ENCODE results near the gene CDKL5.
"Not testable (repeated sequence)": the region's sequence is repeated elsewhere in the genome, so short reads cannot be mapped to it uniquely, and the experiment has no call there.

Gene CDKL5

DNA sequence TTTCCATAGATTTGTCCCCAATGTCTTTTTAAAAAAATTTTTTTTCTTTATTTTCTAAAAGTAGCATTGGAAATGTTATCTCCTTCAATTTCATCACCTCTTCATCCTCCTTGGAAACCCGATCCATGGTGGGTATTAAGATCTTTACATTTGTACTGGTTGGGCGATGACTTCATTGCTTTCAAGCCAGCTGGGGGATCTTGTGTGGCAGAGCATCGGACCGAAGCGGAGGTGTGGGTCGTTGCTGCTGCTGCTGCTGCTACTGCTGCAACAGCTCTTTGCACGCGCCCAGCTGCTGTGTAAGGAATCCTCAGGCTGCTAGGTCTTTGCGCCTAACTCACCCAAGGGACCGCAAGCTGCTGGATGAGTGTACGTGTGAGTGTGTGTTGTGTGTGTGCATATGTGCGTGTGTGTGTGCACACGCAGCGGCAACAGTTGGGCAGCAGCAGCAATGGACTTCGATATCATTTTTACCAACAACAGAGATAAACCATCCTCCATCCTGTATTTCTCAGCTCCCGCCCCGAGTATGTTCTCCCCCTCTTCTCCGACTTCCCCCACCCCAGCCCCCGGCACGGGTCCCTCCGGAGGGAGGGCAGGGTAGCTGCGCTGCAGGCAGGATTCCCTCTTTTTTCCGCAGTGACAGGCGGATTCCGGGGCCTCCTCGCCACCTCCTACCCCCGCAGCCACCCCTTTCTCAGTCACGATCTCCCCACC lies 768 bp upstream of the CDKL5 start:
- H3K4me1 ChIP-seq (ENCODE audit: control insufficient read depth, insufficient read depth, low read length) = peaks cover 15% of the 10 kb centered on the region
- 0 out of 2 replicates have a peak, but pooled peaks cover 2% of the 10 kb centered on the region for H3K36me3 ChIP-seq (ENCODE audit: control insufficient read depth, insufficient read depth, low read length)
- H3K9me3 ChIP-seq (ENCODE audit: control insufficient read depth, insufficient read depth, low read depth, low read length) = no peaks in the 10 kb centered on the region
- no peak overlapping the region for H3K27ac ChIP-seq (ENCODE audit: low read depth, low read length)
- peak overlapping the region; percentile 54 for H3K9ac ChIP-seq (ENCODE audit: low read length)
- H3K27me3 ChIP-seq (ENCODE audit: control insufficient read depth, insufficient read depth, low read length) = no peaks in the 10 kb centered on the region
- peak overlapping the region; percentile 86 for H3K4me3 ChIP-seq (ENCODE audit: low read depth, low read length)

DNA sequence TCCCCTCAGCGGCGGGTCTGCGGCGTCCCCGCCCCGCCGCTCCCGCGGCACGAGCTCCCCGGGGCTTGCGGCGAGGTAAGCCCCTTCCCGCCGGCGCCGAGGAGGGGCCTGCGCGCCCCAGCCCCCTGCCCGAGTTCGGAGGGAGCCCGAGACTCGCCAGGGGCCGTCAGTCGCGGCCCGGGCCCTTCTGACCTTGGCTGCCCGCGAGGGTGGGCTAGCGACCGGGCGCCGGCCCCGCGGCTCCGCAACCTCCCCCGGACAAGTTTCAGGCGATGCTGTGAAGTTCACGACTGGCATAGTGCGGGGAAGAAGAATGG lies 554 bp downstream of the CDKL5 start:
- H3K27ac ChIP-seq (ENCODE audit: low read depth, low read length) = peak overlapping the region; percentile 50; the same call in 1 of the 2 replicates
- 0 out of 2 replicates have a peak, but pooled peaks cover 4% of the 10 kb centered on the region for H3K36me3 ChIP-seq (ENCODE audit: control insufficient read depth, insufficient read depth, low read length)
- peak overlapping the region; percentile 86 for H3K4me3 ChIP-seq (ENCODE audit: low read depth, low read length)
- no peaks in the 10 kb centered on the region for H3K27me3 ChIP-seq (ENCODE audit: control insufficient read depth, insufficient read depth, low read length)
- H3K9me3 ChIP-seq (ENCODE audit: control insufficient read depth, insufficient read depth, low read depth, low read length) = no peaks in the 10 kb centered on the region
- H3K4me1 ChIP-seq (ENCODE audit: control insufficient read depth, insufficient read depth, low read length) = peaks cover 15% of the 10 kb centered on the region
- peak overlapping the region; percentile 75 for H3K9ac ChIP-seq (ENCODE audit: low read length)

DNA sequence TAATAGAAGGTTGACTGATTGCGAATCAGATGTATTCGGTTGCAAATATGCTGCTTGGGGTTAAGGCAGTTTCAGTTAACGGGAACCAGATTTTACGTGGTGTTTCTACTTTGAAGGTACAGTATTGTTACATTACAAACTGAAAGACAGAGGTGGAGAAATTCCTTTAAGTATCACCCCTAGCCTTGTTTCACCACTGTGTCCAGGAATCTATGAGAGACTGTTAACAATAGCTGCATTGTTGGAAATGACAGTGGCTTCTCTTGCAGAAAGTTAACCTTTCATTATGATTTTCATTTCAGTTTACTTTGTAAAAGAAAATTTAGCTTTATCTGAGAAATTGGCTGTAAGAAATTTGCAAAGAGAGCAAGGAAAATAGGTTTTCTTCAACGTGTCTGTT lies 2.6 kb downstream of the CDKL5 start:
- Histone ChIP-seq H3K27ac (ENCODE audit: low read depth, low read length) (no peak overlapping the region), H3K4me3 (ENCODE audit: low read depth, low read length) (peak overlapping the region; percentile 86), H3K27me3 (ENCODE audit: control insufficient read depth, insufficient read depth, low read length) (no peaks in the 10 kb centered on the region), H3K9ac (ENCODE audit: low read length) (no peak overlapping the region), H3K4me1 (ENCODE audit: control insufficient read depth, insufficient read depth, low read length) (peaks cover 15% of the 10 kb centered on the region), H3K9me3 (ENCODE audit: control insufficient read depth, insufficient read depth, low read depth, low read length) (no peaks in the 10 kb centered on the region), H3K36me3 (ENCODE audit: control insufficient read depth, insufficient read depth, low read length) (0 out of 2 replicates have a peak, but pooled peaks cover 4% of the 10 kb centered on the region)

DNA sequence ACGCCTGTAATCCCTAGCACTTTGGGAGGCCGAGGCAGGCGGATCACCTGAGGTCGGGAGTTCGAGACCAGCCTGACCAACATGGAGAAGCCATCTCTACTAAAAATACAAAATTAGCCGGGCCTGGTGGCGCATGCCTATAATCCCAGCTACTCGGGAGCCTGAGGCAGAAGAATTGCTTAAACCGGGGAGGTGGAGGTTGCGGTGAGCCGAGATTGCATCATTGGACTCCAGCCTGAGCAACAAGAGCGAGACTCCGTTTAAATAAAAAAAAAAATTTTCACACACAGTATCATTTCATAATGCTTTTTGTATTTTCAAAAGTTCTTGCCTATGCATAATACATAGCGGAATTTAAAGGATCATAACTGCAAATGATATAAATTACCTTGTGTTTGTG lies 7.9 kb downstream of the CDKL5 start:
- not testable (repeated sequence) for H3K27ac ChIP-seq (ENCODE audit: low read depth, low read length); H3K4me1 ChIP-seq (ENCODE audit: control insufficient read depth, insufficient read depth, low read length); H3K9ac ChIP-seq (ENCODE audit: low read length); H3K27me3 ChIP-seq (ENCODE audit: control insufficient read depth, insufficient read depth, low read length); H3K4me3 ChIP-seq (ENCODE audit: low read depth, low read length); H3K9me3 ChIP-seq (ENCODE audit: control insufficient read depth, insufficient read depth, low read depth, low read length); H3K36me3 ChIP-seq (ENCODE audit: control insufficient read depth, insufficient read depth, low read length)

DNA sequence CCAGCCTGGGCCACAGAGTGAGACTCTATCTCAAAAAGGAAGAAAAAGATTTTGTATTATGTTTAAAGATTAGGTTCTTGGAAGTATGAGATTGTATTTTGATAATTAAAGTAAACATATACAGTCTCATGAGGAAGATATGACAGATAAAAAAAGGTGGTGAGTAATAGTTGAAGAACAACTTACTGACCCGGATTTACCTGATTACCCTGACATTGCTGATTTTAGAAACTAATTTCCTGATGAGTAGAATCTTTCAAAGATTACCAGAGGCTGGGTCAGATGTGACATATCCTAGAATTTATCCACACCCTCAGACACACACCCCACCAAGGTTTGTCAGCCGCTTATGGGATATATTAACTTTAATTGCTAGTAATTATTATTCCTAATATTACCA lies 9.5 kb downstream of the CDKL5 start:
- no peaks in the 10 kb centered on the region for H3K9me3 ChIP-seq (ENCODE audit: control insufficient read depth, insufficient read depth, low read depth, low read length)
- H3K4me1 ChIP-seq (ENCODE audit: control insufficient read depth, insufficient read depth, low read length) = no peaks in the 10 kb centered on the region
- no peak overlapping the region for H3K4me3 ChIP-seq (ENCODE audit: low read depth, low read length)

DNA sequence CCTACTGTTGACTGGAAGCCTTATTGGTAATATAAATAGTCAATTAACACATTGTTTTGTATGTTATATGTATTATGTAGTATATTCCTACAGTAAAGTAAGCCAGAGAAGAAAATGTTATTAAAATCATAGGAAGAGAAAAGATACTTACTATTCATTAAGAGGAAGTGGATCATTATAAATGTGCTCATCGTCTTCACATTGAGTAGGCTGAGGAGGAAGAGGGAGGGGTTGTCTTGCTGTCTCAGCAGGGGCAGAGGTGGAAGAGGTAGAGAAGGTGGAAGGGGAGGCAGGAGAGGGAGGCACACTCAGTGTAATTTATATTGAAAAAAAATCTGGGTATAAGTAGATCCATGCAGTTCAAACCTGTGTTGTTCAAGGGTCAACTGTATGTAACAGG lies 10.6 kb downstream of the CDKL5 start:
- H3K27me3 ChIP-seq (ENCODE audit: control insufficient read depth, insufficient read depth, low read length) = no peaks in the 10 kb centered on the region
- no peak overlapping the region for H3K27ac ChIP-seq (ENCODE audit: low read depth, low read length)
- no peaks in the 10 kb centered on the region for H3K9me3 ChIP-seq (ENCODE audit: control insufficient read depth, insufficient read depth, low read depth, low read length)
- H3K4me1 ChIP-seq (ENCODE audit: control insufficient read depth, insufficient read depth, low read length) = no peaks in the 10 kb centered on the region
- H3K4me3 ChIP-seq (ENCODE audit: low read depth, low read length) = no peak overlapping the region
- no peak overlapping the region for H3K9ac ChIP-seq (ENCODE audit: low read length)
- H3K36me3 ChIP-seq (ENCODE audit: control insufficient read depth, insufficient read depth, low read length) = no peaks in the 10 kb centered on the region

More for the DNA sequence above, 9.5 kb downstream of the CDKL5 start:
- H3K27ac ChIP-seq (ENCODE audit: low read depth, low read length) = no peak overlapping the region
- H3K36me3 ChIP-seq (ENCODE audit: control insufficient read depth, insufficient read depth, low read length) = no peaks in the 10 kb centered on the region
- no peak overlapping the region for H3K9ac ChIP-seq (ENCODE audit: low read length)
- H3K27me3 ChIP-seq (ENCODE audit: control insufficient read depth, insufficient read depth, low read length) = no peaks in the 10 kb centered on the region

DNA sequence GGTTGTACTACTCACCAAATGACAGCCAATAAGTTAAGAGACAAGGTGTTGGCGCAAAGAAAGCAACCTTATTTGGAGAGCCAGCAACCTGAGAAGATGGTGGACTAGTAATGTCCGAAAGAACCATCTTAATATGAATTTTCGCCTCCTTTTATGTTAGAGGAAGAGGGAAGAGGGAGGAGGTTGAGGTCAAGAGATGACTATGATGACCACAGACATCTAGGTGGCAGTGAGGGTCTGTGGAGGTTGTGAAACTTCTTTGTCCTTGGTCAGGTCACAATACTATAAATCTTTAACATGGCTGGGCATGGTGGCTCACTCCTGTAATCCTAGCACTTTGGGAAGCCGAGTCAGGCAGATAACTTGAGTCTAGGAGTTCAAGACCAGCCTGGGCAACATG lies 15.4 kb downstream of the CDKL5 start:
- Histone ChIP-seq H3K4me1 (ENCODE audit: control insufficient read depth, insufficient read depth, low read length) (peaks cover 19% of the 10 kb centered on the region), H3K9me3 (ENCODE audit: control insufficient read depth, insufficient read depth, low read depth, low read length) (no peaks in the 10 kb centered on the region), H3K4me3 (ENCODE audit: low read depth, low read length) (no peak overlapping the region), H3K9ac (ENCODE audit: low read length) (no peak overlapping the region), H3K27me3 (ENCODE audit: control insufficient read depth, insufficient read depth, low read length) (no peaks in the 10 kb centered on the region), H3K36me3 (ENCODE audit: control insufficient read depth, insufficient read depth, low read length) (no peaks in the 10 kb centered on the region), H3K27ac (ENCODE audit: low read depth, low read length) (no peak overlapping the region)

DNA sequence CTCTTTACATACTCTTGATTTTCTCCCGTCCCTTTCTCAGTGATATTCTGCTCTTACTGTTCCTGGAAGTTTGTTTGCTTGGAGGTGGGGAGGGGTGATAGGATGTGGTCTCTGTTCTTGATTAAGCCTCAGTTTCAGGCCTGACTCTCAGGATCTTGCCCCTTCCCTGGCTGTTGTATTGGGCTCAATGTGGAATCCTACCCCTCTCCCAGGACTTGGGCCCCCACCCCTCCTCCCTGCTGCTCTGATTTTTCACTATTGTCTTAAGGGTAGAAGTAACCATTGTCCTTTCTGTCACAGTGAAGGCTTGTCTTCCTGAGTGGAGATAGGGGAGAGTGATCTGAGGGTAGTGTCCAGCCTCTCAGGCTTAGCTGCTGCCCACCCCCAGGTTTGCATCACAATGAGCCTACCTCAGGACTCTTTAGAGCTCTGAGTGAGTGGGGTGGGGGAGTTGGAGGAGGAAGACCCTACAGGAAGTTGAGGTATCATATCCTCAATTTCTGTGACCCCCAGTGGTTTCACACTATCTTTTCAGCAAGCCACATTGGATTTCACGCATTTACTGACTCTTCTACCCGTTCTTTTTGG lies 16.5 kb downstream of the CDKL5 start:
- no peak overlapping the region for H3K27ac ChIP-seq (ENCODE audit: low read depth, low read length)
- peaks cover 21% of the 10 kb centered on the region for H3K4me1 ChIP-seq (ENCODE audit: control insufficient read depth, insufficient read depth, low read length)
- H3K4me3 ChIP-seq (ENCODE audit: low read depth, low read length) = no peak overlapping the region
- H3K27me3 ChIP-seq (ENCODE audit: control insufficient read depth, insufficient read depth, low read length) = no peaks in the 10 kb centered on the region
- no peak overlapping the region for H3K9ac ChIP-seq (ENCODE audit: low read length)
- no peaks in the 10 kb centered on the region for H3K9me3 ChIP-seq (ENCODE audit: control insufficient read depth, insufficient read depth, low read depth, low read length)
- H3K36me3 ChIP-seq (ENCODE audit: control insufficient read depth, insufficient read depth, low read length) = no peaks in the 10 kb centered on the region

DNA sequence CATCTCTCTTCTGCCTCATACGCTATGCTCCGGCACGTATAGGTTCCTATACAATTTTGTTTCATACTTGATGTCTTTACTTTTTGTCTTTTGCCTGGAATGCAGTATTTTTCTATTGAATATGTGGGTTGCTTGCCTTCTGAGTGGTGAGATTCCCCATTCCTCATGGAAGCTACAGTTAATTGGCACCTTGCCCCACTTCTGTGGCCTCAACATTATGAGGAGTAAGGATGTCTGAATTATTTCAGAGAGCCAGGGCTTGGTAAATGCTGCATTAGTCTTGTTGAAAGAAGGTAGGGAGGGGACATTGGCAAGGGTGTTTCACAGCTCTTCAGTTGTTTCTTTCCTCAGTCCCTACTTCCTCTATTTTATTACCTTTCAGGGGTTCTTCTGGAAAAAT lies 23.0 kb downstream of the CDKL5 start:
- H3K27me3 ChIP-seq (ENCODE audit: control insufficient read depth, insufficient read depth, low read length) = no peaks in the 10 kb centered on the region
- no peak overlapping the region for H3K9ac ChIP-seq (ENCODE audit: low read length)
- no peak overlapping the region for H3K27ac ChIP-seq (ENCODE audit: low read depth, low read length)
- H3K4me3 ChIP-seq (ENCODE audit: low read depth, low read length) = no peak overlapping the region
- no peaks in the 10 kb centered on the region for H3K9me3 ChIP-seq (ENCODE audit: control insufficient read depth, insufficient read depth, low read depth, low read length)
- H3K36me3 ChIP-seq (ENCODE audit: control insufficient read depth, insufficient read depth, low read length) = no peaks in the 10 kb centered on the region
- H3K4me1 ChIP-seq (ENCODE audit: control insufficient read depth, insufficient read depth, low read length) = peaks cover 25% of the 10 kb centered on the region

DNA sequence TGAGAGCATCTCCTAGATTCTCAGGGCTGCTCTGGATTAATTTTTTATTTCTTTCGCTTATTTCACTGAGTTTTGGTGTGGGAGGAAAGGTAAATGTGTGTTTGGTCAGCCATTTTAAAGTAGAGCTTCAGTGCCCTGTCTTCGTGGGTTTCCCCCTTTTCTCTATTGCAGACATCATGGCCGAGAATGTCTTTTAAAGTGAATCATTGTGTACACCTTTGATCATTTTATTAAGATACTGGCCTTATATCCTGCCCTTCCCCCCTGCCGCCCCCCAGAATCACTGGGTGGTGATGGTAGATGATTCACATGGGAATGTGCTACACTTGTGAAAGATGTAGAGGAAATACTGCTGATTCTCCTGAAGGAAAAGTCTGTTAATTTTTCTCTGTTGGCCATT lies 23.8 kb downstream of the CDKL5 start:
- Histone ChIP-seq H3K4me1 (ENCODE audit: control insufficient read depth, insufficient read depth, low read length) (peaks cover 25% of the 10 kb centered on the region), H3K27ac (ENCODE audit: low read depth, low read length) (no peak overlapping the region), H3K36me3 (ENCODE audit: control insufficient read depth, insufficient read depth, low read length) (no peaks in the 10 kb centered on the region), H3K9me3 (ENCODE audit: control insufficient read depth, insufficient read depth, low read depth, low read length) (no peaks in the 10 kb centered on the region), H3K27me3 (ENCODE audit: control insufficient read depth, insufficient read depth, low read length) (no peaks in the 10 kb centered on the region), H3K4me3 (ENCODE audit: low read depth, low read length) (no peak overlapping the region), H3K9ac (ENCODE audit: low read length) (no peak overlapping the region)

DNA sequence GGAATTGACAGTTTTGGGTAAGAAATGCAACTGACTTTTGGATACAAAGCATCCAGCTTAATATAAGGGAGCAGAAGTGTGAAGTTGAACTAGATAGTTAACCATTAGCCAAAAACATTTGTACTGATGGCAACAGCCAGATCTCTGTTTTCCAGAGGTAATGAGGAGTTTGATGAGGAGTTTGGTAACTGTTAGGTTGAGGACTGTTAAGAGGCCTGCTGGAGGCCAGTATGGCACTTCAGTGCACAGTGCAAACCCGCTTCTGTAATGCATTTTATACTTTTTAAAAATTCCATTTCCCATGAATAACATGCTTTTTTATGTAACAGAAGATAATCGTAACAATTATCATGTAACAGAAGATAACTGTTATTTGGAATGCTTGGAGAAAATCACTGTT lies 30.0 kb downstream of the CDKL5 start:
- H3K27ac ChIP-seq (ENCODE audit: low read depth, low read length) = no peak overlapping the region
- H3K9me3 ChIP-seq (ENCODE audit: control insufficient read depth, insufficient read depth, low read depth, low read length) = no peaks in the 10 kb centered on the region
- H3K36me3 ChIP-seq (ENCODE audit: control insufficient read depth, insufficient read depth, low read length) = no peaks in the 10 kb centered on the region
- no peaks in the 10 kb centered on the region for H3K4me1 ChIP-seq (ENCODE audit: control insufficient read depth, insufficient read depth, low read length)
- H3K9ac ChIP-seq (ENCODE audit: low read length) = no peak overlapping the region
- H3K4me3 ChIP-seq (ENCODE audit: low read depth, low read length) = no peak overlapping the region
- H3K27me3 ChIP-seq (ENCODE audit: control insufficient read depth, insufficient read depth, low read length) = no peaks in the 10 kb centered on the region

Data from HUES6 (cell line).